Stimulated activated CD4-positive, alpha-beta T cell treated with anti-CD3 and anti-CD28 coated beads, Interleukin-1b, Interleukin-23, amount 100 ng/mL, for 24 hours (primary cell): ENCODE data around the gene MMP14.
"Not testable (repeated sequence)": the region's sequence is repeated elsewhere in the genome, so short reads cannot be mapped to it uniquely, and the experiment has no call there.

Experiments used
- DNase-seq, 4 experiments: peaks; one replicate each; pipeline ENCODE4 v3.0.0-alpha.2; 2020; ENCODE audit warnings: low read depth in 4 of 4, low spot score in 1 of 4

MMP14 gene

GRCh38 chr14:22841769-22842168 is 5.4 kb downstream of the MMP14 start:
- DNase-seq, result no peak

- no peak for DNase-seq
Measured at GRCh38 chr14:22842211-22843122, 6.1 kb downstream of the MMP14 start.

GRCh38 chr14:22843123-22843925 is 6.9 kb downstream of the MMP14 start:
- DNase-seq, result no peak

- no peak for DNase-seq
Measured at GRCh38 chr14:22844221-22845102, 8.1 kb downstream of the MMP14 start.

GRCh38 chr14:22845103-22845394 is 8.7 kb downstream of the MMP14 start:
- no peak for DNase-seq

- no peak for DNase-seq
Measured at GRCh38 chr14:22845821-22846625, 9.6 kb downstream of the MMP14 start.

- DNase-seq, result no peak
Measured at GRCh38 chr14:22846811-22847307, 10.5 kb downstream of the MMP14 start.

GRCh38 chr14:22847661-22848341 is 11.4 kb downstream of the MMP14 start:
- no peak for DNase-seq

- no peak for DNase-seq
Measured at GRCh38 chr14:22848351-22849164, 12.2 kb downstream of the MMP14 start.

GRCh38 chr14:22849212-22849819 is 12.9 kb downstream of the MMP14 start:
- DNase-seq, result no peak

- no peak for DNase-seq
Measured at GRCh38 chr14:22850944-22851764, 14.8 kb downstream of the MMP14 start.

GRCh38 chr14:22852178-22852577 is 15.8 kb downstream of the MMP14 start:
- DNase-seq, result not testable (repeated sequence)

GRCh38 chr14:22852599-22852939 is 16.2 kb downstream of the MMP14 start:
- DNase-seq, result no peak

GRCh38 chr14:22852940-22853767 is 16.8 kb downstream of the MMP14 start:
- peak; percentile 80 to 95 (median 86) for DNase-seq

- DNase-seq, result not testable (repeated sequence)
Measured at GRCh38 chr14:22854296-22854695, 17.9 kb downstream of the MMP14 start.

GRCh38 chr14:22854963-22855724 is 18.8 kb downstream of the MMP14 start:
- no peak for DNase-seq
